Trophoblast cell (in vitro differentiated cells and primary cell): ENCODE measurements around the gene FAM229A.
A peak's percentile ranks its signal among the peaks of the same experiment; 100 is the strongest.

Experiments
- DNase-seq, 2 donors: peaks; one replicate each; pipeline ENCODE4 v3.0.0-alpha.2; 2016
- H2AFZ ChIP-seq: 2 replicates; pipeline ENCODE4 v1.6.1; 2013; ENCODE audit warnings: low read length, moderate library complexity, mild to moderate bottlenecking; ENCODE audit not compliant: insufficient read depth, poor library complexity
- H2AK5ac ChIP-seq: 2 replicates; pipeline ENCODE4 v1.6.1; 2013; ENCODE audit warnings: mild to moderate bottlenecking, low read length
- H2BK120ac ChIP-seq: 2 replicates; pipeline ENCODE4 v1.6.1; 2013; ENCODE audit warnings: low read length, mild to moderate bottlenecking, moderate library complexity; ENCODE audit not compliant: insufficient read depth, poor library complexity
- H2BK12ac ChIP-seq: 2 replicates; pipeline ENCODE4 v1.6.1; 2013; ENCODE audit warnings: mild to moderate bottlenecking, low read length, moderate library complexity
- H2BK5ac ChIP-seq: 2 replicates; pipeline ENCODE4 v1.6.1; 2013; ENCODE audit warnings: low read length, low read depth, moderate library complexity, mild to moderate bottlenecking; ENCODE audit not compliant: poor library complexity
- H3K14ac ChIP-seq: 2 replicates; pipeline ENCODE4 v1.6.1; 2013; ENCODE audit warnings: mild to moderate bottlenecking, low read length
- H3K18ac ChIP-seq: 2 replicates; pipeline ENCODE4 v1.6.1; 2013; ENCODE audit warnings: mild to moderate bottlenecking, low read length
- H3K23ac ChIP-seq: 2 replicates; pipeline ENCODE4 v1.6.1; 2013; ENCODE audit warnings: low read length
- H3K27ac ChIP-seq: 2 replicates; pipeline ENCODE4 v1.5.1; 2013; ENCODE audit warnings: low read depth, mild to moderate bottlenecking, inconsistent platforms, low read length, moderate library complexity
- H3K27me3 ChIP-seq: 2 replicates; pipeline ENCODE4 v1.6.1; 2013; ENCODE audit warnings: inconsistent platforms, mild to moderate bottlenecking, low read length, moderate library complexity; ENCODE audit not compliant: insufficient read depth
- H3K36me3 ChIP-seq, 2 experiments: 1 replicate in 1 of 2; 2 replicates in 1 of 2; pipeline ENCODE4 v1.6.1; 2013; ENCODE audit warnings: low read length in 2 of 2, mild to moderate bottlenecking in 2 of 2, moderate library complexity in 1 of 2; ENCODE audit not compliant: insufficient read depth in 2 of 2, control insufficient read depth in 1 of 2
- H3K4ac ChIP-seq: 2 replicates; pipeline ENCODE4 v1.6.1; 2013; ENCODE audit warnings: low read depth, mild to moderate bottlenecking, low read length, moderate library complexity
- H3K4me1 ChIP-seq, 2 experiments: 1 replicate in 1 of 2; 2 replicates in 1 of 2; pipeline ENCODE4 v1.6.1; 2013; ENCODE audit warnings: low read length in 2 of 2, mild to moderate bottlenecking in 2 of 2, moderate library complexity in 1 of 2; ENCODE audit not compliant: insufficient read depth in 2 of 2, control insufficient read depth in 1 of 2
- H3K4me2 ChIP-seq: 2 replicates; pipeline ENCODE4 v1.6.1; 2013; ENCODE audit warnings: inconsistent platforms, mild to moderate bottlenecking, low read length, moderate library complexity
- H3K4me3 ChIP-seq: 2 replicates; pipeline ENCODE4 v1.5.1; 2013; ENCODE audit warnings: mild to moderate bottlenecking, low read depth, low read length, inconsistent platforms
- H3K79me1 ChIP-seq: one replicate; pipeline ENCODE4 v1.6.1; 2013; ENCODE audit warnings: low read length
- H3K79me2 ChIP-seq: 2 replicates; pipeline ENCODE4 v1.6.1; 2013; ENCODE audit warnings: low read length, mild to moderate bottlenecking; ENCODE audit not compliant: control insufficient read depth, insufficient read depth, poor library complexity
- H3K9ac ChIP-seq: 2 replicates; pipeline ENCODE4 v1.6.1; 2013; ENCODE audit warnings: mild to moderate bottlenecking, low read length
- H3K9me3 ChIP-seq: 2 replicates; pipeline ENCODE4 v1.6.1; 2013; ENCODE audit warnings: low read depth, mild to moderate bottlenecking, control low read depth, inconsistent platforms, low read length; ENCODE audit not compliant: insufficient read depth
- H4K12ac ChIP-seq: 2 replicates; pipeline ENCODE4 v1.6.1; 2013; ENCODE audit warnings: low read depth, mild to moderate bottlenecking, low read length, moderate library complexity
- H4K8ac ChIP-seq: 2 replicates; pipeline ENCODE4 v1.6.1; 2013; ENCODE audit warnings: low read depth, mild to moderate bottlenecking, low read length, moderate library complexity
- H4K91ac ChIP-seq: one replicate; pipeline ENCODE4 v1.6.1; 2013; ENCODE audit warnings: low read depth, mild to moderate bottlenecking, low read length, moderate library complexity
- WGBS: extraction: QIAGEN DNeasy Blood & Tissue Kit; methylation state at CpG from one replicate; pipeline ENCODE4 v1.1.7; 2013; ENCODE audit warnings: missing lambda C conversion rate; ENCODE audit not compliant: insufficient read length, insufficient coverage; ENCODE audit errors: extremely low coverage; 5-methylcytosine and 5-hydroxymethylcytosine counted together

FAM229A gene

GRCh38 chr1:32334274-32334861 is 27.9 kb downstream of the FAM229A start:
- H4K8ac ChIP-seq: no peak overlapping the region
- H3K79me1 ChIP-seq: peaks cover 28% of the 10 kb centered on the region
- WGBS: no CpG with 5 or more reads among the region's 9 CpGs

GRCh38 chr1:32333251-32333963 is 28.9 kb downstream of the FAM229A start:
- no CpG with 5 or more reads among the region's 3 CpGs for whole genome bisulfite sequencing
- peaks cover 37 to 55% of the 10 kb centered on the region in 2 experiments for H3K36me3 ChIP-seq

More at GRCh38 chr1:32334274-32334861, 27.9 kb downstream of the FAM229A start:
- no peak overlapping the region for H3K18ac ChIP-seq
- peak overlapping the region; percentile 87 for H3K4ac ChIP-seq
- no peak overlapping the region for H2BK5ac ChIP-seq
- H2AFZ ChIP-seq: no peak overlapping the region
- H3K4me2 ChIP-seq: peak overlapping the region; percentile 76
- H3K9me3 ChIP-seq: no peaks in the 10 kb centered on the region
- peaks cover 51 to 56% of the 10 kb centered on the region in 2 experiments for H3K4me1 ChIP-seq
- no peak overlapping the region for H3K27ac ChIP-seq
- no peak overlapping the region for H2AK5ac ChIP-seq
- H4K12ac ChIP-seq: no peak overlapping the region
- peaks cover 16% of the 10 kb centered on the region for H3K79me2 ChIP-seq
- H3K14ac ChIP-seq: no peak overlapping the region
- H3K9ac ChIP-seq: peak overlapping the region; percentile 96
- H3K23ac ChIP-seq: no peak overlapping the region
- H2BK120ac ChIP-seq: no peak overlapping the region
- no peaks in the 10 kb centered on the region for H3K27me3 ChIP-seq
- peak overlapping the region; percentile 96 for H3K4me3 ChIP-seq
- DNase-seq: no peak
- no peak overlapping the region for H4K91ac ChIP-seq
- H2BK12ac ChIP-seq: no peak overlapping the region
- peaks cover 34 to 46% of the 10 kb centered on the region in 2 experiments for H3K36me3 ChIP-seq

GRCh38 chr1:32332290-32333079 is 29.8 kb downstream of the FAM229A start:
- Histone ChIP-seq H3K27ac (peak overlapping the region; percentile 82), H3K79me2 (peaks cover 16% of the 10 kb centered on the region), H3K4me2 (peak overlapping the region; percentile 33), H4K8ac (peak overlapping the region; percentile 61), H2BK5ac (peak overlapping the region; percentile 67), H3K4ac (peak overlapping the region; percentile 28), H3K18ac (peak overlapping the region; percentile 76), H3K14ac (peak overlapping the region; percentile 17), H3K9me3 (no peaks in the 10 kb centered on the region), H3K79me1 (peaks cover 20% of the 10 kb centered on the region), H2AFZ (no peak overlapping the region), H2BK12ac (peak overlapping the region; percentile 15), H3K27me3 (no peaks in the 10 kb centered on the region), H2AK5ac (peak overlapping the region; percentile 49), H3K9ac (no peak overlapping the region), H2BK120ac (no peak overlapping the region), H4K12ac (no peak overlapping the region), H3K4me3 (no peak overlapping the region), H3K4me1 (peaks cover 34 to 38% of the 10 kb centered on the region in 2 experiments), H4K91ac (peak overlapping the region; percentile 53), H3K23ac (no peak overlapping the region), H3K36me3 (peaks cover 39 to 60% of the 10 kb centered on the region in 2 experiments)
- DNase-seq: peak; percentile 66 to 73
- WGBS: no CpG with 5 or more reads among the region's 3 CpGs

More at GRCh38 chr1:32333251-32333963, 28.9 kb downstream of the FAM229A start:
- Histone ChIP-seq H3K4me2 (peak overlapping the region; percentile 25), H2BK120ac (no peak overlapping the region), H4K8ac (no peak overlapping the region), H2BK5ac (no peak overlapping the region), H3K27me3 (no peaks in the 10 kb centered on the region), H3K14ac (no peak overlapping the region), H3K27ac (no peak overlapping the region), H4K12ac (no peak overlapping the region), H4K91ac (no peak overlapping the region), H3K4ac (no peak overlapping the region), H3K4me1 (peaks cover 44 to 46% of the 10 kb centered on the region in 2 experiments), H3K9ac (no peak overlapping the region), H3K18ac (no peak overlapping the region), H3K9me3 (no peaks in the 10 kb centered on the region), H3K79me1 (peaks cover 20% of the 10 kb centered on the region), H3K4me3 (no peak overlapping the region), H2AFZ (no peak overlapping the region), H2AK5ac (no peak overlapping the region), H3K23ac (no peak overlapping the region), H2BK12ac (no peak overlapping the region), H3K79me2 (peaks cover 16% of the 10 kb centered on the region)
- DNase-seq: no peak

GRCh38 chr1:32331549-32331948 is 30.7 kb downstream of the FAM229A start:
- no CpG with 5 or more reads among the region's 12 CpGs for WGBS
- peaks cover 25 to 28% of the 10 kb centered on the region in 2 experiments for H3K4me1 ChIP-seq
- H3K79me1 ChIP-seq: peaks cover 19% of the 10 kb centered on the region

More at GRCh38 chr1:32331549-32331948, 30.7 kb downstream of the FAM229A start:
- H3K79me2 ChIP-seq: peaks cover 16% of the 10 kb centered on the region
- H2AK5ac ChIP-seq: no peak overlapping the region
- H3K4me2 ChIP-seq: no peak overlapping the region
- peak overlapping the region; percentile 14 for H4K91ac ChIP-seq
- H3K27me3 ChIP-seq: no peaks in the 10 kb centered on the region
- no peak overlapping the region for H4K8ac ChIP-seq
- no peak overlapping the region for H3K4me3 ChIP-seq
- no peaks in the 10 kb centered on the region for H3K9me3 ChIP-seq
- H3K27ac ChIP-seq: peak overlapping the region; percentile 82
- peak overlapping the region; percentile 29 for H2BK12ac ChIP-seq
- peak overlapping the region; percentile 39 for H3K18ac ChIP-seq
- H3K23ac ChIP-seq: no peak overlapping the region
- no peak overlapping the region for H3K14ac ChIP-seq
- no peak overlapping the region for H3K4ac ChIP-seq
- H4K12ac ChIP-seq: no peak overlapping the region
- H2BK5ac ChIP-seq: no peak overlapping the region
- no peak for DNase-seq
- no peak overlapping the region for H2BK120ac ChIP-seq
- peaks cover 47 to 68% of the 10 kb centered on the region in 2 experiments for H3K36me3 ChIP-seq
- H2AFZ ChIP-seq: no peak overlapping the region
- no peak overlapping the region for H3K9ac ChIP-seq
